ENCODE measurements around the gene C5AR1.
"Not testable (repeated sequence)": the region's sequence is repeated elsewhere in the genome, so short reads cannot be mapped to it uniquely, and the experiment has no call there.

Gene C5AR1

GRCh38 chr19:47336765-47337718, 27.4 kb downstream of the C5AR1 start:
- peak; percentile 52 for DNase-seq

- DNase-seq = no peak
Observed at GRCh38 chr19:47339196-47339880, 29.7 kb downstream of the C5AR1 start.

- DNase-seq = no peak
Observed at GRCh38 chr19:47340477-47341208, 31.0 kb downstream of the C5AR1 start.

GRCh38 chr19:47341734-47342133, 32.1 kb downstream of the C5AR1 start:
- DNase-seq = no peak

GRCh38 chr19:47343194-47343802, 33.6 kb downstream of the C5AR1 start:
- DNase-seq = no peak

- DNase-seq = no peak
Observed at GRCh38 chr19:47344425-47344824, 34.8 kb downstream of the C5AR1 start.

GRCh38 chr19:47346024-47346423, 36.4 kb downstream of the C5AR1 start:
- DNase-seq = not testable (repeated sequence)

GRCh38 chr19:47348819-47349795, 39.4 kb downstream of the C5AR1 start, which contains the start of gene DHX34:
DHX34 (plus strand) TSS chr19:47349315; CDS start chr19:47353031, 3,716 bp downstream.
- peak; percentile 99 for DNase-seq

- no peak for DNase-seq
Observed at GRCh38 chr19:47350630-47351029, 41.0 kb downstream of the C5AR1 start.

GRCh38 chr19:47351548-47351947, 41.9 kb downstream of the C5AR1 start:
- DNase-seq = no peak

- no peak for DNase-seq
Observed at GRCh38 chr19:47352095-47352494, 42.4 kb downstream of the C5AR1 start.

GRCh38 chr19:47353307-47353712, 43.6 kb downstream of the C5AR1 start:
- DNase-seq = no peak

- DNase-seq = no peak
Observed at GRCh38 chr19:47356900-47357299, 47.2 kb downstream of the C5AR1 start.

GRCh38 chr19:47357788-47358680, 48.4 kb downstream of the C5AR1 start:
- DNase-seq = no peak

GRCh38 chr19:47358936-47359335, 49.3 kb downstream of the C5AR1 start:
- no peak for DNase-seq

GRCh38 chr19:47362321-47362720, 52.7 kb downstream of the C5AR1 start:
- DNase-seq = no peak

GRCh38 chr19:47363758-47364531, 54.3 kb downstream of the C5AR1 start:
- no peak for DNase-seq

- not testable (repeated sequence) for DNase-seq
Observed at GRCh38 chr19:47365455-47365854, 55.8 kb downstream of the C5AR1 start.

GRCh38 chr19:47370045-47370611, 60.5 kb downstream of the C5AR1 start:
- no peak for DNase-seq
